OCI-LY1 (cell line): ENCODE data around the gene NADK2.
A peak's percentile ranks its signal among the peaks of the same experiment; 100 is the strongest.

Source experiments
- H2AFZ ChIP-seq: fragments of 200-600 bp; sonication (generic), shearing (Covaris generic); 2 replicates; pipeline ENCODE4 v1.6.0; 2014; ENCODE audit warnings: antibody characterized with exemption, mild to moderate bottlenecking, low read length
- H3F3A ChIP-seq: fragments of 200-600 bp; sonication (generic), shearing (Covaris generic); 2 replicates; pipeline ENCODE4 v1.6.0; 2014; ENCODE audit warnings: mild to moderate bottlenecking, antibody characterized with exemption, low read length, moderate library complexity; ENCODE audit not compliant: insufficient read depth
- H3K27ac ChIP-seq: fragments of 200-600 bp; sonication (generic); 2 replicates; pipeline ENCODE4 v1.5.1; 2014; ENCODE audit warnings: low read length, mixed run types, mild to moderate bottlenecking, low read depth; ENCODE audit not compliant: poor library complexity, severe bottlenecking
- H3K27me3 ChIP-seq: fragments of 200-600 bp; sonication (generic); 2 replicates; pipeline ENCODE4 v1.6.0; 2014; ENCODE audit warnings: antibody characterized with exemption, mild to moderate bottlenecking, low read length, moderate library complexity; ENCODE audit not compliant: insufficient read depth
- H3K36me3 ChIP-seq: fragments of 200-600 bp; sonication (generic); 2 replicates; pipeline ENCODE4 v1.6.1; 2014; ENCODE audit warnings: mild to moderate bottlenecking, antibody characterized with exemption, low read length, moderate library complexity, mixed read lengths; ENCODE audit not compliant: insufficient read depth
- H3K4me1 ChIP-seq: fragments of 200-600 bp; sonication (generic); 2 replicates; pipeline ENCODE4 v1.5.1; 2014; ENCODE audit warnings: mild to moderate bottlenecking, low read length, moderate library complexity; ENCODE audit not compliant: insufficient read depth, severe bottlenecking
- H3K4me2 ChIP-seq: fragments of 200-600 bp; sonication (generic), shearing (Covaris generic); 2 replicates; pipeline ENCODE4 v1.6.1; 2014; ENCODE audit warnings: low read length
- H3K4me3 ChIP-seq: fragments of 200-600 bp; sonication (generic); 2 replicates; pipeline ENCODE4 v1.5.1; 2014; ENCODE audit warnings: low read length, low read depth, mild to moderate bottlenecking, mixed read lengths; ENCODE audit not compliant: poor library complexity, severe bottlenecking
- H3K79me2 ChIP-seq: fragments of 200-600 bp; shearing (Covaris generic); 2 replicates; pipeline ENCODE4 v1.6.1; 2016; ENCODE audit warnings: mixed run types, low read length, mixed read lengths; ENCODE audit not compliant: insufficient read depth
- H3K9ac ChIP-seq: fragments of 200-600 bp; sonication (generic), shearing (Covaris generic); 2 replicates; pipeline ENCODE4 v1.6.1; 2014; ENCODE audit warnings: mild to moderate bottlenecking, low read length, mixed read lengths
- H3K9me2 ChIP-seq: fragments of 200-600 bp; sonication (generic), shearing (Covaris generic); 2 replicates; pipeline ENCODE4 v1.6.1; 2014; ENCODE audit warnings: low read depth, mild to moderate bottlenecking, low read length, mixed read lengths
- H3K9me3 ChIP-seq: fragments of 200-600 bp; shearing (Covaris generic); 2 replicates; pipeline ENCODE4 v1.6.1; 2014; ENCODE audit warnings: low read length, mixed read lengths
- H4K20me1 ChIP-seq: fragments of 200-600 bp; sonication (generic), shearing (Covaris generic); 2 replicates; pipeline ENCODE4 v1.6.0; 2016; ENCODE audit warnings: mild to moderate bottlenecking, low read length; ENCODE audit not compliant: insufficient read depth
- CTCF ChIP-seq: fragments of 200-600 bp; sonication (generic), shearing (Covaris generic); IDR thresholded peaks from 2 replicates; pipeline ENCODE4 v1.5.1; 2017; ENCODE audit warnings: mild to moderate bottlenecking, antibody characterized with exemption, low read length, moderate library complexity, mixed read lengths
- EZH2 ChIP-seq: fragments of 200-600 bp; sonication (generic), shearing (Covaris generic); IDR thresholded peaks from 2 replicates; pipeline ENCODE4 v1.8.0; 2017; ENCODE audit warnings: borderline replicate concordance, mixed run types, mild to moderate bottlenecking, antibody characterized with exemption, low read length, moderate library complexity, mixed read lengths

NADK2 gene

GRCh38 chr5:36153726-36154125 lies 88.0 kb downstream of the NADK2 start:
- Histone ChIP-seq H3K79me2 (peaks cover 44% of the 10 kb centered on the region), H3K27me3 (no peaks in the 10 kb centered on the region), H3K9ac (peak overlapping the region; percentile 83; the same call in 1 of the 2 replicates), H3K4me1 (peaks cover 37% of the 10 kb centered on the region), H2AFZ (no peak overlapping the region), H3K9me2 (no peaks in the 10 kb centered on the region), H3K4me3 (peak overlapping the region; percentile 72), H3K27ac (no peak overlapping the region), H3F3A (no peaks in the 10 kb centered on the region), H4K20me1 (no peaks in the 10 kb centered on the region), H3K36me3 (peaks cover 56% of the 10 kb centered on the region), H3K4me2 (peak overlapping the region; percentile 95), H3K9me3 (no peaks in the 10 kb centered on the region)
- no peak for TF ChIP-seq EZH2

DNA sequence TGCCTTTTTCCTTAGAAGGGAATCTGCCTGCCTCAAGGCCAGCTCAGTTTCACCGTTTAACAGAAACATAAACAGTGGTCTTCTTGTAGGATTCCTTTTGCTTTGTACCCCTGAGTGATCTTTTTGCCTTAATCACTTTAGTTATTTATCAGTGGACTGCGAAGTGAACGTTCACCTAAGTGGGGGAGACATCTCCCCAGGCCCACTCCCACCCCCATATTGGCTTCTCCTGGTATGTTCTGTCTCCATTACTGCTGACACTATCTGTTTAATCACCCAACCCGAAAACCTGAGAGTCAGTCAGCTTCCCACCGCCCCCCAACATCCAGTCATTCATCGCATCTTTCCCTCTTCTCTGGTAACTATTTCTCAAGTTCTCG lies 88.4 kb downstream of the NADK2 start:
- Histone ChIP-seq H3K79me2 (peaks cover 47% of the 10 kb centered on the region), H2AFZ (no peak overlapping the region), H3K27me3 (no peaks in the 10 kb centered on the region), H3K4me2 (peak overlapping the region; percentile 95), H3K36me3 (peaks cover 51% of the 10 kb centered on the region), H3K27ac (no peak overlapping the region), H3K4me3 (peak overlapping the region; percentile 72), H3K4me1 (peaks cover 42% of the 10 kb centered on the region), H3F3A (no peaks in the 10 kb centered on the region), H4K20me1 (no peaks in the 10 kb centered on the region), H3K9ac (peak overlapping the region; percentile 83), H3K9me3 (no peaks in the 10 kb centered on the region), H3K9me2 (no peaks in the 10 kb centered on the region)
- TF ChIP-seq CTCF: no peak
- TF ChIP-seq EZH2: no peak

DNA sequence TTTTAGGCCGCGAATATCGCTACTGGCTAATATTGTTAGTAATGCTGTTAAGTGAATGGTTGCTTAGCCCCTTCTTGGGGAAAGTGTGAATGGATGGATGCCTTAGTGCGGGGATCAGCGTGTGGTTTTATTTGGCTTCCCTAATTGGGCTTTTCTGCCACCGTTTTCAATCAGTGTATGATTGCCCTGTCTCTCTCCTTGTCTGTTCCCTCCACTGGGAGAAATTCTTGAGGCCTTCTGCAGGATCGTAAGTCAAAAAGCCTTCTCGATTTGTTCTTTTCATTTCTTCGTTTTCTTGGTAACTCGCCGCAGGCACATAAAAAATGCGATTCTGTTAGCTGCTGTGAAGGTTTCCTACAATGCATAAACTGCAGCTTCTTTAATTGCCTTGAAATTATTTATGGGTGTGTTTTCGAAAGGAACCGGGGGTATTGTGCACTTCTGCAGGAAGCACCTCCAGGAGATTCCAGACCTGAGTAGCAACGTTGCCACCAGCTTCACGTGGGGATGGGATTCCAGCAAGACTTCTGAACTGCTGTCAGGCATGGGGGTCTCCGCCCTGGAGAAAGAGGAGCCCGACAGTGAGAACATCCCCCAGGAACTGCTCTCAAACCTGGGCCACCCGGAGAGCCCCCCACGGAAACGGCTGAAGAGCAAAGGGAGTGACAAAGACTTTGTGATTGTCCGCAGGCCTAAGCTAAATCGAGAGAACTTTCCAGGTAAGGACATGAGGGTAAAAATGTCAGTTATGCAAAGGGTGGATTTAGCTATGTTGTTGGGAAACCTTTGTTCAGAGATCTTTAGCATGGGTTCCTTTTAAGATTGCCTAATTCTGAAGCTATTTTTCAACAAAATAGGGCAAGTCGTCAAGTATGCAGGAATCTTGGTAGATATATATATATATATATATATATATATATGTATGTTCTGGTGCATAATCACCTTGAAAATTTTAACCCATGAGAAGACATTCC lies 89.1 kb downstream of the NADK2 start:
- Histone ChIP-seq H3K4me3 (peak overlapping the region; percentile 72), H4K20me1 (no peaks in the 10 kb centered on the region), H3F3A (no peaks in the 10 kb centered on the region), H3K9me2 (no peaks in the 10 kb centered on the region), H3K9me3 (no peaks in the 10 kb centered on the region), H3K79me2 (peaks cover 51% of the 10 kb centered on the region), H2AFZ (no peak overlapping the region), H3K27ac (peak overlapping the region; percentile 1), H3K4me1 (peaks cover 48% of the 10 kb centered on the region), H3K27me3 (no peaks in the 10 kb centered on the region), H3K4me2 (peak overlapping the region; percentile 95), H3K36me3 (peaks cover 45% of the 10 kb centered on the region), H3K9ac (peak overlapping the region; percentile 83)
- no peak for TF ChIP-seq CTCF
- TF ChIP-seq EZH2: no peak
